Measurements from ENCODE around the gene SMIM28.

DNA sequence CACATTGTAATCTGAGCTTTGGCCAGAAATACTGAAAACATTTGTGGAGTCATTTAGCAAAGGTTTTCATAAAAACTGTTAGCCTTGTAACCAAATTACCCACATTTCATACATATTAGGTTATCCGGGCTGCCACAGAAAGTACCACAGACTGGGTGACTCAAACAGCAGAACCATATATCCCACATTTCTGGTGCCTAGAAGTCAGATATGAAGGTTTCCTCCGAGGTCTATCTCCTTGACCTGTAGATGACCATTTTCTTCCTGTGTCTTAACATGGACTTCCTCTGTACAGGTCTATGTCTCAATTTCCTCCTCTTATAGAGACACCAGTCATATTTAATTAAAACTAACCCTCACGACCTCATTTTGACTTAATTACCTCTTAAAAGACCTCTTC lies 49.5 kb upstream of the SMIM28 start:
- TF ChIP-seq CTCF (IDR thresholded peaks at IDR 0.05; ENCODE audit: poor library complexity, severe bottlenecking) (no peak), POLR2AphosphoS5 (IDR thresholded peaks at IDR 0.05) (no peak), RAD21 (conservative IDR thresholded peaks at IDR 0.05) (no peak), EP300 (conservative IDR thresholded peaks at IDR 0.05; ENCODE audit: poor library complexity, severe bottlenecking) (no peak), EZH2 (IDR thresholded peaks at IDR 0.05; ENCODE audit: borderline replicate concordance, insufficient read depth, low read length, poor library complexity, severe bottlenecking) (no peak)
